Endothelial cell of umbilical vein (primary cell): ENCODE results near the gene CCDC12. TPM values are rescaled to one million over a fixed set of nuclear protein-coding genes. Genes with fewer than 3 reads are reported as not detected.

Experiments used
- BruUV-seq: library from RNA; stranded (reverse); fragments of 400-500 nt; replicated peaks from 2 replicates; lab custom pipeline; 2021; lab: Mats Ljungman, UMichigan
- CTCF ChIA-PET: fragments of 300-600, 350-600 bp; sonication (Branson Sonifier 250); formaldehyde crosslinking; loops from one replicate; lab custom pipeline; 2021; ENCODE audit warnings: antibody characterized with exemption, inconsistent platforms; lab: Charles Lee
- POLR2A ChIA-PET: fragments of 300-600, 350-600 bp; sonication (Branson Sonifier 250); formaldehyde crosslinking; loops from one replicate; lab custom pipeline; 2021; ENCODE audit warnings: antibody characterized with exemption, inconsistent platforms; lab: Charles Lee
- DNase-seq: peaks from one replicate; pipeline ENCODE4 v3.0.0-alpha.2; 2011; ENCODE audit warnings: low read depth, low spot score
- FAIRE-seq: peaks from 2 replicates; lab custom pipeline; 2011; peaks lifted over from hg19 to GRCh38; lab: Jason Lieb, UNC
- H2AFZ ChIP-seq: 2 replicates; pipeline ENCODE4 v1.6.0; 2012; ENCODE audit warnings: low read depth, low read length, control low read depth, inconsistent platforms
- H3K27ac ChIP-seq: 2 replicates; pipeline ENCODE4 v1.5.1; 2011; ENCODE audit warnings: low read depth, mild to moderate bottlenecking, control low read depth, low read length, moderate library complexity; ENCODE audit not compliant: insufficient read depth
- H3K27me3 ChIP-seq, 2 experiments: 2 replicates each; pipeline versions ENCODE4 v1.6.0 to v1.6.1; 2011; ENCODE audit warnings: low read length in 2 of 2, mixed read lengths in 1 of 2; ENCODE audit not compliant: control insufficient read depth in 2 of 2, insufficient read depth in 2 of 2
- H3K36me3 ChIP-seq, 2 experiments: 2 replicates in 1 of 2; 3 replicates in 1 of 2; pipeline ENCODE4 v1.5.1; 2011; ENCODE audit warnings: low read length in 2 of 2, mild to moderate bottlenecking in 1 of 2, moderate library complexity in 1 of 2; ENCODE audit not compliant: control insufficient read depth in 2 of 2, insufficient read depth in 2 of 2; ENCODE audit errors: extremely low read depth in 1 of 2
- H3K4me1 ChIP-seq: 3 replicates; pipeline ENCODE4 v1.5.1; 2011; ENCODE audit warnings: mild to moderate bottlenecking, low read length; ENCODE audit not compliant: control insufficient read depth, insufficient read depth; ENCODE audit errors: extremely low read depth
- H3K4me2 ChIP-seq: 2 replicates; pipeline ENCODE4 v1.6.1; 2011; ENCODE audit warnings: low read length, control low read depth, mixed read lengths; ENCODE audit not compliant: insufficient read depth
- H3K4me3 ChIP-seq, 3 experiments: fragments of 200-600 bp in 1 of 3; sonication (generic), shearing (Covaris generic) in 1 of 3; replicated peaks in 1 of 3; 2 replicates each; pipeline ENCODE4 v1.5.1; 2011 to 2016; ENCODE audit warnings: control low read depth in 3 of 3, low read length in 3 of 3, mild to moderate bottlenecking in 2 of 3, inconsistent platforms in 1 of 3, low read depth in 1 of 3, moderate library complexity in 1 of 3; ENCODE audit not compliant: insufficient read depth in 1 of 3
- H3K79me2 ChIP-seq: 2 replicates; pipeline ENCODE4 v1.6.0; 2012; ENCODE audit warnings: low read length, inconsistent platforms; ENCODE audit not compliant: control insufficient read depth, insufficient read depth
- H3K9ac ChIP-seq: replicated peaks from 2 replicates; pipeline ENCODE3; 2011; ENCODE audit warnings: low read length, control low read depth; ENCODE audit not compliant: insufficient read depth; ENCODE audit errors: extremely low read depth
- H3K9me1 ChIP-seq: replicated peaks from 3 replicates; pipeline ENCODE4 v1.6.0; 2011; ENCODE audit warnings: mild to moderate bottlenecking, low read length; ENCODE audit not compliant: control insufficient read depth, insufficient read depth; ENCODE audit errors: extremely low read depth
- H3K9me3 ChIP-seq: replicated peaks from 2 replicates; pipeline ENCODE4 v1.5.1; 2012; ENCODE audit warnings: low read length, inconsistent platforms; ENCODE audit not compliant: control insufficient read depth, insufficient read depth
- H4K20me1 ChIP-seq: replicated peaks from 2 replicates; pipeline ENCODE3; 2011; ENCODE audit warnings: mild to moderate bottlenecking, low read length; ENCODE audit not compliant: control insufficient read depth, insufficient read depth; ENCODE audit errors: extremely low read depth
- CTCF ChIP-seq, 2 donors: IDR thresholded peaks; 1 replicate in 1 of 2; 2 replicates in 1 of 2; pipeline ENCODE4 v1.5.1; 2011; ENCODE audit warnings: low read length in 2 of 2, mild to moderate bottlenecking in 2 of 2, moderate library complexity in 2 of 2, control low read depth in 1 of 2, inconsistent platforms in 1 of 2, low read depth in 1 of 2; ENCODE audit not compliant: insufficient read depth in 1 of 2; ENCODE audit errors: extremely low read depth in 1 of 2
- EZH2 ChIP-seq: IDR thresholded peaks from 2 replicates; pipeline ENCODE4 v1.6.1; 2012; ENCODE audit warnings: borderline replicate concordance, low read depth, mild to moderate bottlenecking, moderate library complexity, low read length, inconsistent platforms; ENCODE audit not compliant: severe bottlenecking
- FOS ChIP-seq: IDR thresholded peaks from 2 replicates; pipeline ENCODE4 v1.6.1; 2011; ENCODE audit warnings: mild to moderate bottlenecking, low read length, moderate library complexity, borderline replicate concordance; ENCODE audit not compliant: insufficient read depth
- GATA2 ChIP-seq: IDR thresholded peaks from 2 replicates; pipeline ENCODE4 v1.7.0; 2011; ENCODE audit warnings: low read depth, mild to moderate bottlenecking, moderate library complexity, mixed read lengths, low read length; ENCODE audit not compliant: insufficient read length, insufficient read depth
- JUN ChIP-seq: IDR thresholded peaks from 2 replicates; pipeline ENCODE4 v1.6.1; 2011; ENCODE audit warnings: borderline replicate concordance, low read depth; ENCODE audit not compliant: insufficient read length, insufficient read depth
- MAX ChIP-seq: IDR thresholded peaks from 2 replicates; pipeline ENCODE4 v1.6.1; 2011; ENCODE audit not compliant: insufficient read depth, insufficient read length
- MYC ChIP-seq: IDR thresholded peaks from one replicate; pipeline ENCODE4 v1.6.1; 2011; ENCODE audit warnings: mild to moderate bottlenecking, low read depth, low read length
- POLR2A ChIP-seq: IDR thresholded peaks from 2 replicates; pipeline ENCODE4 v1.6.1; 2012; ENCODE audit warnings: low read depth, mild to moderate bottlenecking, control low read depth, low read length
- POLR2AphosphoS5 ChIP-seq: IDR thresholded peaks from 2 replicates; pipeline ENCODE4 v1.6.1; 2012; ENCODE audit warnings: low read depth, mild to moderate bottlenecking, control low read depth, low read length, moderate library complexity; ENCODE audit not compliant: insufficient read depth
- dilution Hi-C: fragments of 300-500 bp; cut with MboI; formaldehyde crosslinking; loops from one replicate; pipeline ENCODE4 v1.15.0; 2019; ENCODE audit warnings: low sequenced_read_pairs; ENCODE audit not compliant: extremely low pct_ligation_motif_present
- intact Hi-C: fragments of 100-400 bp; cut with micrococcal nuclease; formaldehyde crosslinking; loops from one replicate; pipeline ENCODE4 v1.10.0; 2022
- polyA plus RNA-seq, 4 experiments: library from polyadenylated mRNA; depleted of rRNA in 3 of 4; stranded (reverse) in 3 of 4; unstranded in 1 of 4; fragments of >200 nt; gene quantifications; 2 replicates each; pipeline versions ENCODE4 v1.2.1 to v1.2.3, GENCODE V29; 2011 to 2012; ENCODE audit warnings: missing spikeins in 1 of 4
- total RNA-seq: library from RNA; stranded (reverse); gene quantifications from 2 replicates; pipeline ENCODE4 v1.2.3, GENCODE V29; 2021

Gene CCDC12
- total and polyA plus RNA-seq, 2 donors (not counting 3 experiments of a cell fraction or from before 2014, with no cell fraction given) = 35.1 to 50.5 TPM

- POLR2A ChIA-PET = no interaction called here
- H3K9me1 ChIP-seq = no peaks in the 10 kb centered on the region
- no peaks in the 10 kb centered on the region for H4K20me1 ChIP-seq
- CTCF ChIA-PET = no interaction called here
- H3K4me1 ChIP-seq = peaks cover 12% of the 10 kb centered on the region
- intact Hi-C loops (no loop called here), dilution Hi-C loops (no loop called here)
- H3K4me3 ChIP-seq = no peak overlapping the region
- H3K9me3 ChIP-seq = no peaks in the 10 kb centered on the region
- no peaks in the 10 kb centered on the region for H3K36me3 ChIP-seq
- BruUV-seq = no TSS peak
- DNase-seq (no peak), FAIRE-seq (no peak)
- no peak overlapping the region for H3K4me2 ChIP-seq
- no peak overlapping the region for H3K27ac ChIP-seq
- H3K9ac ChIP-seq = no peak overlapping the region
- no peaks in the 10 kb centered on the region for H3K79me2 ChIP-seq
- no peaks in the 10 kb centered on the region for H3K27me3 ChIP-seq
- TF ChIP-seq MYC = no peak
- no peak for TF ChIP-seq JUN
- TF ChIP-seq CTCF (IDR thresholded peaks at IDR 0.05; ENCODE audit: extremely low read depth in 1 of 2, insufficient read depth in 1 of 2, low read depth in 1 of 2, low read length in 2 of 2) = no peak
- no peak for TF ChIP-seq MAX
- TF ChIP-seq FOS = no peak
- TF ChIP-seq GATA2 = no peak
- no peak for TF ChIP-seq POLR2AphosphoS5
- TF ChIP-seq POLR2A = no peak
- no peak for TF ChIP-seq EZH2
- no peak overlapping the region for H2AFZ ChIP-seq
Observed at GRCh38 chr3:46907271-46907670, 69.3 kb downstream of the CCDC12 start.
